MV-4-11 (cell line): ENCODE data around the gene MMP21.
A peak's percentile ranks its signal among the peaks of the same experiment; 100 is the strongest.

Source experiments
- DNase-seq: peaks from one replicate; lab custom pipeline; 2025; lab: John Stamatoyannopoulos, UW

Gene MMP21, protein sequence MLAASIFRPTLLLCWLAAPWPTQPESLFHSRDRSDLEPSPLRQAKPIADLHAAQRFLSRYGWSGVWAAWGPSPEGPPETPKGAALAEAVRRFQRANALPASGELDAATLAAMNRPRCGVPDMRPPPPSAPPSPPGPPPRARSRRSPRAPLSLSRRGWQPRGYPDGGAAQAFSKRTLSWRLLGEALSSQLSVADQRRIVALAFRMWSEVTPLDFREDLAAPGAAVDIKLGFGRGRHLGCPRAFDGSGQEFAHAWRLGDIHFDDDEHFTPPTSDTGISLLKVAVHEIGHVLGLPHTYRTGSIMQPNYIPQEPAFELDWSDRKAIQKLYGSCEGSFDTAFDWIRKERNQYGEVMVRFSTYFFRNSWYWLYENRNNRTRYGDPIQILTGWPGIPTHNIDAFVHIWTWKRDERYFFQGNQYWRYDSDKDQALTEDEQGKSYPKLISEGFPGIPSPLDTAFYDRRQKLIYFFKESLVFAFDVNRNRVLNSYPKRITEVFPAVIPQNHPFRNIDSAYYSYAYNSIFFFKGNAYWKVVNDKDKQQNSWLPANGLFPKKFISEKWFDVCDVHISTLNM

DNA sequence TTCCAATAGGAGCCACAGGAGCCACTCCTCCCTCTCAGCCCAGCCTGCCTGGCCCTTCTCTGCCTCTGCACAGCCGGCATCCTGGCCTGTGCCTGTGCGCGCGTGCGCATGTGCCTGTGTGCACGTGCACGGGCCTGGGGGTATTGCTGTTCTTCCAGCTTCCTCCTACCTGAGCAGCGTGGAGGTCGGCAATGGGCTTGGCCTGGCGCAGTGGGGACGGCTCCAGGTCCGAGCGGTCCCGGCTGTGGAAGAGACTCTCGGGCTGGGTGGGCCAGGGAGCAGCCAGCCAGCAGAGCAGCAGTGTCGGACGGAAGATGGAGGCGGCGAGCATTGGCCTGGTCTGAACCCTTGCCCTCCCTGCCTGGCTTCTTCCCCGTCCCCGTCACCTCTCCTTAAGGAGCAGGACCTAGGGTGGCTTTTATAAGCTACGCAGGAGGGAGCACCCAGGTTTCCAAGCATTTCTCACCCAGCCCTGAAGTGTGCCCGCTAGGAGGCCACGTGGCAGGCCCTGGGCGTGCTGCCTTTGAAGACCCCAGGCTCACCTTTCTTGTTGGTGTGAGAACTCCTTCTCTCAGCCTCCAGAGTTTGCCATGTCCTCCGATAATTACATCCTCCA, at the start of gene MMP21:
TSS of gene MMP21 (minus strand) at position 331 of the 616 bp plus-strand sequence. CDS start at position 331, 0 bp downstream.
- DNase-seq: no peak

DNA sequence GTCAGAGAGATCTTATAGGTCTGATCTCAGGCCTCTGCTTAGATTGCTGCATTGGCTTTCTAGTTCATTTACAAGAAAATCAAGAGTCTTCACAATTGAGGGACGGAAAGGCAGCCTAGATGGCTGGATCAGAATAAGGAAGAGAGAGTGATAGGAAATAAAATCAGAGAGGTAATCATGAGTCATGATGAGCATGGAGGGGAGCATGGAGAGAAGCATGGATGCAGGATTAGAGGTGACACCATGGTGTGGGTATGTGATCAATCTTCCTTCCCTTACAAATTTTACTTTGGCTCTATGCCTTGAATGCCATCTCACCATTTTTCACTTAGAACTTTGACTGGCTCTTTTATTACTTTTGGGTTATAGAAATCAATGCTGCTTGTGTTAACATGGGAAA, 49.1 kb upstream of the MMP21 start:
- DNase-seq: no peak

DNA sequence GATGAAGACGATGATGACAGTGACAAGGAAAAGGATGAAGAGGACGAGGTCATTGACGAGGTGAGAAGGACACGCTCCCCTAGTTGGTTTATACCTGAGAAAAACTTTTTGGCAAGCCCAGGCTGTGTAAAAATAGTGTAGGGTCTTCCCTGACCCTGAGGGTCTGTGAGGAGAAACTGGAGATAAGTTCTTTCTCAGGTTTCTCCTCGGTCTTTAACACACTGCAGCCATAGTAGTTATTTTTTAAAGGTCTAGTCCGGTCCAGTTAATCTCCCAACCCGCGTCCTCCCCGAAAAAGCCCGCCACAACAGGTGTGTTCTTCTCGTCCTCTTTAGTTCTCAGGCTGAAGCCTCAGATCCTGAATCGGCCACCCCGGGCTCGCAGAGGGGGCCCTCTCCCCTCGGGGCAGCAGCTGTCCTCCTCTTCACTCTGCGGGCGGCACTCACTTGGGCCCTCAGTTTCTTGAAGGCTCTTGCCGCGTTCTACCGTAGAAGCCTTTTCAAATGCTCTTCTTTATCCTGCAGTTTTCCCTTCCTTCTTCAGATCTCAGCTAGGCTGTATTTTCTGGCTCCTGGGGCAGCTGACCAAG, 48.1 kb upstream of the MMP21 start:
- no peak for DNase-seq

DNA sequence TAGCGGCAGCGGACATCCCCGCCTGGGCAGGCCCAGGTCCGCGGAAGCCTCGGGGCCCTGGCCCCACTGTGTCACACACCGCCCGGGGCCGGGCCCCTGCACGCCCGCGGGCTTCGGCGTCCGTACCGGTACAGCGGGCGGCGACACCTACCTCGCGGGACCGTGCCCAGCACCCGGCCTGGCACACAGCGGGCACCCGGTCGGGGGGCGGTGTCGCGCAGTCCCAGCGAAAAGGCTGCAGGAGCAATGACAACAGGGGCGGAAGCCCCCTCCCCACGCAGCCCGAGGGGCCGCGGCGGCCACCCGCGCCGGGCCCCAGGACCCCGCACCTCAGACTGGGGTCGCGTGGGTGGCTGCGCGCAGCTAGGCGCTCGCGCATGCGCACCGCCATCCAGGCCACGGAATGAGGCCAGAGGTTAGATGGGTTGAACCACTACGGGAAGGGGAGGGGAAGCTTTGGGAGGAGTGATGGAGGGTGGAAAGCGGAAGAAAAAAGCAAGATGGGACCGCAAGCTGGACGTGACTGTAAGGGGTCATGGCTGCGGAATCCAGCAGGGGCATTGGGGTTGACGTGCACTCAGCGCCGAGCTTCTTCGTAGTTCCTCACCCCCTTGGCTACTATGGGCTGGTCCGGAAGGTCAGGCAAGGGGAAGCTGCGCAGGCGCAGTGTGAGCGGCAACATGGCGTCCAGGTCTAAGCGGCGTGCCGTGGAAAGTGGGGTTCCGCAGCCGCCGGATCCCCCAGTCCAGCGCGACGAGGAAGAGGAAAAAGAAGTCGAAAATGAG, 47.4 kb upstream of the MMP21 start, which contains the start of the genes BCCIP and UROS:
TSS of gene BCCIP (plus strand) at position 669 of the 785 bp plus-strand sequence. CDS start at position 681, 12 bp downstream.
TSS of gene UROS (minus strand) at position 381 of the 785 bp plus-strand sequence. CDS start 6,759 bp downstream, outside the sequence.
- DNase-seq: peak; percentile 90

DNA sequence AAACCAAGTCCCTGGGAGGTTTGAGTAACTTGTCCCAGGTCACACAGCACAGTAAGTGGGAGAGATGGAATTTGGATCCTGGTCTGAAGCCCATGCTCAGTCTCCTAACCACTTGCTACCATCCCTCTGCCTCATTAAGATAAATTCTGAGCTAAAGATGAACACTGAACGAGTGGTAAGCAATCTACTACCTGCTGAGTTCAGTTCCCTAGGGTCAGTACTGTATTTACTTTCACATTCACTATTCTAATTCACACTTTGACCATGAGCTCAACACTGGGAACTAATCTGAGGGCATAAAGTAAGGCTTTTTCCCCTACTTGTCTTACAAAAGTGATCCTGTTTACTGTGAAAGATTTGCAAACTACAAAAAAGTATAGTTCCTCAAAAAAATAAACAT, 45.1 kb upstream of the MMP21 start:
- DNase-seq: no peak

DNA sequence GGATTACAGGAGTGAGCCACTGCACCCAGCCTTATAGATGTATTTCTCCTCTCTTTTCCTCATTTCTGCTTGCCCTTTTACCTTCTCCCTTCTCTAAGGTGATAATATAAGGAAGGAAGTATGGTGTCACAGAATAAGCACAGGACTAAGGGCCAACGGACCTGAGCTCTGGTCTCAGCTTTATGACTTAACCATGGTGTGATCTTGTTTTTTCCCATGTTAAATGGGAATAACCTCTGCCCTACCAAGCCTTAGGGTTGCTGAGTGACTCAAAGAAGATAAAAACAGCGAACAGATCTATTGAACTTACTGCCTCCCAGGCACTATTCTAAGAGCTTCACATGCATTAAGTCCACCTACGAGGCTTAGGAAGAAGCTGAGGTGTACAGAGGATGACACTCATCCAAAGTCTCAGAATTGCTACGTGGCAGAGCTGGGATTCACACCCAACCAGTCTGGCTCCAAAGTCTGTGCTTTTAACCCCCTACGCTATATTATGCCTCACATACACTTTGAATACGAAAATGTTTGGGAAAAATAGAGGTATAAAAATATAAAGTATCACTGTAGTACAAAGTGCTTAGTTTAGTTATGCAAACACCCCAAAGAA, 41.8 kb upstream of the MMP21 start:
- no peak for DNase-seq

DNA sequence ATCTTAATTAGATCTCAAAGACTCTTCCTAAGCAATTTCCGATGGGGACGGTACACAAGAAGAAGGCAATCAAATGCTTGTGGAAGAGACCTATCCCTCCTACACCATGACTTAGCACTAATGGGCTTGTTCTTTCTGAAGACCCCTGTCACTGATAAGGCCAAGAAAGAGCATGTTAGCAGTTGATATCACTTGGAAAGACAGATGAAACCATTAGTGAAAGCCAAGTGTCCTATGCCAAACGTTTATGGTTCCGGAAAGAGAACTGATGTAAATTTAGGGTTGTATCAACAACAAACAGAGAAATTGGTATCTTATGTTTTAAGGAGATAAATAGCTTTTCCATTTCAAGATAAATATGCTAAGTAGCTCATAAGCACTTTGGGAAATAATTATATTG, 40.9 kb upstream of the MMP21 start:
- DNase-seq: no peak

DNA sequence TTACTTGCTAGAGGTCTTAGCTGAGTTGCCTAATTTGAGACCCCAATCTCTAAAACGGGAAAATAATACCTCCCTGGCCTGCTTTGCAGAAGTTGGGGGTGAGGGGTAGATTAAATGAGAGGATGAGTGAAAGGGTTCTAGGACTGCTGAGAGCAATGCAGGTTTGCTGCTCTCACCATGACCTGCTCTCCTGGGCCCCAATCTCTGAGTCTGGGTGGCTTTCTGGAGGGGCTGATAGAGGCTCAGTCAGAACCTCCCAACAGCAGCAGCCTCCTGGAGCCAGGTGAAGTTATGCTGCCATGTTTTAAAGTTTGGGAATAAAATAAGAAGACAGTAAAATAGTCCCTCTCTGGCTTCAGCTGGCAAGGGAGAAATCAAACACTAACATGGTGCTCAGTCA, 40.1 kb upstream of the MMP21 start:
- no peak for DNase-seq

DNA sequence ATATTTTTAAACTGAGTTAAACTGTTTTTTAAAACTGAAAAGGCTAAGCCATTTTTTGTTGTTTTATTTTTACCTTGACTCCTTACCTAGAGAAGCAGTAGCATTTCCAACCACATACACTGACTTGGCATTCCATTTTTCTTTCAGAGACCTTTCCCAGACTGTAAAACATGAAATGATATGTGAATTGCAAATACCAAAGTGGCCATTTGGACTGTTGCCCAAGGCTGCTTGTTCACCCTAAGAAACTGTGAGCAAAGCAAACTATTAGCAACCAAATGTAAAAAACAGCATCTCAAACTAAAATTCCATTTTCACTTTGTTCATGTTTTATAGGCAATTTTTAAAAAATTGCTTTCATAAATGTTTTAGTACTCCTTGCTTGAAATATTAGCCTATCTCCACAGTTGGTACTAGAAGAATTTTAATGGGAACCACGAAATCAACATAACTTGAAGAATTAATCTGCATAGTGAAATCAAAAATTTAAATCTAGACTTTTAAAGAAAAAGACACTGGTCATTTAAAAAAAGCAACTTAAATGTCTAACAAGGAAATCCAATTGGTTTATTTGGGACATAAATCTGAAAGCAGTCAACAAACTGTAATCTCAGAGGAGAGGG, 36.6 kb upstream of the MMP21 start:
- DNase-seq: no peak

DNA sequence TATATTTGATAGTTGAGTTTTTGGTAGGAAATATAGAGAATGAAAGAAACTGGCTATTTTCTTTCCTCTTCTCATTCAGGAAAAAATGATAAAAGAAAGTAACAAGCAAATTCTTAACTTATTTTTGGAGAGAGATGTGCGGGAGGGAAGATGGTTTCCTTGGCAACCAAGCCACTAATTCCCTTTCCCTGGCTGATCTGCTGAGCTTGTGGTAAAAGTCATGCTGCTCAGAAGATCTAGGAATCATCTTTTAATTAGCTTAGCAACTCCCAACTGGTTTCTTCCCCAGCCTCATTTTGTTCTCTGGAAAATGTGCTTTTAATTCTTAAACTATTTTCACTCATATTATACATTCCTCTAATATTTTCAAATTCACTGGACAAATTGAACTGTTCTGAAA, 35.6 kb upstream of the MMP21 start:
- DNase-seq: no peak

DNA sequence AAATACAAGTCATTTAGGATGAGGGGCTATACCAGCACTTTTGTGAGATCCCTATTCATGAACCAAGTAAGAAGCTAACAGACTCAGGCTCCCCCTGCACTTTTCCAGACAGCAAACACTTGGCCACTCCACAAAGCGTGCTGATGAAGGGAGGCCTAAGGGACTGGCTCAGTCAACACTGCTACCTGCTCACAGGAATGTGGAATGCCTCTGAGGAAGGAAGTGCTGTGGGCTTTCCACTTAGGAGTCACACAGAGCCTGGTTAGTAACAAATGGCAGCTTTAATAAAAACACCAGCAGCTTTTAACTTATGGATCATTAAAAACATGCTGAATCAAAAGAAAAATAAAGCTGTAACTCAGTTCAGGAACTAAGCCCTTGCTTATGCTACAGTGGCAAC, 32.4 kb upstream of the MMP21 start:
- no peak for DNase-seq

DNA sequence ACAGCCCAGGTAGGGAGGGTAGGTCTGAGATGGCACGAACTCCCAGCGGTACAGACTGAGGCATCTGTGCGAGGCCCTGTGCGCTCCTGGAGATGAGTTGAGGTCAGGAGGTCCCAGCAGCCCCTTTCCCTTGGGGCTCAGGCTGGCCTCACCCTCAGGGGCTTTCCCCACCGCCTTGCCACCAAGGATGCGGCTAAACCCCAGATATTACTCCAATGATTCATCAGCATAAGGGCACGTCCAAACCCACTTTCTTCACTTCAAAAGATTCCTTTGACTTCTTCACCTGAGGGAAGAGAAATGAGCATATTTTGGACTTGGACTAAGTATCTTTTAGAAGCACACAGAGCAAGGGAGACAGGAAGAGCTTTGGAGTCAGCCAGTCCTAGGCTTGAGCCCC, 27.1 kb upstream of the MMP21 start:
- no peak for DNase-seq

DNA sequence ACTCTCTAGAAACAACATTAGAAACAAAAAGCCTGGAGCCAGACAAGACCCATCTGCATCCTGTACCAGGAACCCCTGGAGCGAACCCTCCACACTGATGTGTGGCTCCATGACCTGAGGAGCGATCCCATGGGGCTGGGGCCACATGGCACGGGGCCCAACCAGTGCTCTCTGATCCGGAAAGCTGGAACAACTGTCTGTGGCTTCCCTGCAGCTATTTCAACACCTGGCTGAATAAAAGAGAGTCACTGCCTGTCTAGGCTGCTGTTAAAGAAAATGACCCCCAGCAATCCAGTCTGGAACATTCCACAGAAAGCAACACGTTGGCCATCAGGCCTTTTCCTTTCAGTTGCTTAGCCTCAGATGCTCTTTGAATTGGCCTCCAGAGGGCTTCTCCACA, 26.5 kb upstream of the MMP21 start:
- DNase-seq: no peak

DNA sequence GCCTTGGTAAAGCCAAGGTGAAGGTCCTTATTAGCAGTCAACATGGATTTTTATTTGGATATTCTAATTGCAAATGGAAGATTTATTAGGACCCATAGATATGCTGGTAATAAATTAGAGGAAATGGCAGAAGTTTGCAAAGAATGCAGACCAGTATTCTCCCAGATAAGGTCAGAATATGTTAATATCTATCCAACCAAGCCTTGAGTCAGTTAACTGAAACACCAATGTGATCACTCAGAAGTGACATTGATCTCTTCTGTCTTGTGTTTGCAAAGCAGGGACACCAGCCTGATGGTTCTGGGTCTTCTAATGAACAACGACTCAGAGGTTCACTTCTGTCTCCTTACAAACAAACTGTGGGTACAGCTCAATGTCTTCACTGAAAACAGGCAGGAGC, 26.0 kb upstream of the MMP21 start:
- no peak for DNase-seq

DNA sequence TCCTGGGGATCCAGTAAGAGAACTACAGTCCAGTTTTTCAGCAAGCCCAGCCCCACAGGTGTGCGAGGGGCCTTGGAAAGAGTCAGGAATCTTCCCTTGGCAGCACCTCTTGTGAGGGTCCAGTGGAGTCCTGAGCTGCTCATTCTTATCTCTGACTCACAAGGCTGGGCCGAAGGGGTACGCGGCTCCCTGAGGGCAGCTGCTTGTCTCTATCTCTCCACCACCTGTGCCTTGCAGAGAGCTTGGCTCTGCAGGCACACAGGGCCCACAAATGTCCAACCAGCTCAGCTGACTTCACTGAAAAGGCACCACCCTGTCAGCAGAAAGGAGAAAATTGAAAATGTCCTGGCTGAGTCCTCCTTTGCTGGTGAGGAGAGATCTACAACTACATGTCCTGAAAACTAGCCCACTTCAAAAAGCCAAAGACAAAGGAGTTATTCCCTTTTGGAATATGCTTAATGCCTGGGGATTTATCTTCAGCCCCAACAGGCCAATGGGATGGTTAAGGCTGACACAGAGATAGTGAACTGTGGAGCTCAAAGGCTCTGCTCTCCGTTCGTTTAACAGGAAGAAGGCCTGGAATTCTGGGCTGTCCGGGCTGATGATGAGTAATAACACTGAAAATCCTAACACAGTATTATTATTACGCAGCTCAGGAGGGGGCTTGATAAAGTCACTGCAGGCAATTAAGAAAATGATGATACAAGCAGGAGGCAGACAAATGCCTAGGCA, 24.0 kb upstream of the MMP21 start:
- DNase-seq: no peak

DNA sequence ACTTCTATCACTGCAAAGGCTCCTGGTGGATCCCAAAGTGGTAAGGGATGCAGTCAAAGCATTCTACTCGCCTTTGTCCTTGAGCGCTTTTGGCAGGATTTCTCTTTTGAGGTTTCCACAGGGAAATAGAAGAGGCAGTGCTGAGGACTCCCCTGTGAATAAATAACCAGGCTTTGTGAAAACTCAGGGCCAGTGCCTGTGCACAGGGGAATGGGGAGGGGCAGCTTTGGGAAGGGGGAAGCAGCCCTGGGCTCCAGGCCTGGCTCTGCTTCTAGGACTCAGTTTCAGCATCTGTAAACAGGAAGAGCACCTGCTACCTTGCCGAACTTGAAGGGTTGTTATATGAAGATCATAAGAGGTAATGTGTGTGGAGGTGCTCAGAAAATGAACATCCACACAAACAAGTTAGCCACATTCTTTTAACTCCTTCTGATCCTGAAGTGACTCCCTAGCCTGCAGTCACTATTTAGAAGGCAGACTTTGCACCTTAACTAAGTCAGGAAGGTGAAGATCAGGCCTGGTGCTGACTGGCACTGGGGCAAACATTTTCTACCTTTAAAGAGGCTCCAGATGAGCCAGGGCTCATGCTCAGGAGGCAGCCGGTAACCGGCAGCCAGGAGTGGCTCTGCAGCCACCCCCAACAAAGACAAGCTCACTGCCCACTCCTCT, 22.5 kb upstream of the MMP21 start:
- DNase-seq: no peak

DNA sequence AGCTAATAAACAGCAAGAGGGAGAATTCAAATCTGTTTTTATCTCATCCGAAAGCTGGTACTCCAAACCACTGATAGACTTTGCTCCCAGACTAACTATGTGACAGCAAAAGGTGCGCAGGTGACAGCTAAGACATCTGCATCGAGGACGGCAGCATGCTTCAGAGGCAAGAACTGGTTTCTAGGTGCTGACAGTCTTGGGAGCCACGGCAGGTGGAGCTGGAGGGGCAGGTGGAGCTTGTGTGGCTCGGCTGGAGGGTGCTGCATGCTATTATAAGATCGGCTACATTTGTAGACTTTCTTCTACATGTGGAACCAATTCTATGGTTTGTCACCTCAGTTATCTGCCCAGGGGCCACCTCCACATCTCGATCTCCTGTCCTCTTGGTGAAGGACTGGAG, 21.8 kb upstream of the MMP21 start:
- no peak for DNase-seq

DNA sequence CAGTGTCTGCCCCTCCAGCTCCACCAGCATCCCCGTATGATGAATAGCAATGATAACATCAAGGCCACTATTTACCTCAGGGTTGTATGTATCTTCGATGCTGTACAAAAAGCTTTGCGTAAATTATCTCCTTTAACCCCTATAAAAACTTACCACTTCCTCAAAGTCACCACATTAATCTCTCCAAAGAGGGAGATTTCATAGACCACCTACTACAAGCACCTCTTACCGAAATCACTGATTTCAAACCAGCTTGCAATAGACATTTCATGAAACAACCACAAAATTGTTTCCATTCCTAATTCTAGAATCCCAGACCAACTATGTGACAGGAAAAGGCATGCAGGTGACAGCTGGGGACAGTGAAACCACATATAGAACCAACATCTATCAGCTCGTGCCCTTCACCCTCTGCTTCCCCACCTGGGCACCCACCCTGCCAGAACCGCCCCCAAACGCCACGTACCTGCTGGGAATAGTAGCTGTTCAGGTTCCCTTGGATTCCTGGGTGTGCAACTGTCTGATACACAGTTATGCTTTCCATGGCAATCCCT, 20.1 kb upstream of the MMP21 start:
- DNase-seq: no peak

DNA sequence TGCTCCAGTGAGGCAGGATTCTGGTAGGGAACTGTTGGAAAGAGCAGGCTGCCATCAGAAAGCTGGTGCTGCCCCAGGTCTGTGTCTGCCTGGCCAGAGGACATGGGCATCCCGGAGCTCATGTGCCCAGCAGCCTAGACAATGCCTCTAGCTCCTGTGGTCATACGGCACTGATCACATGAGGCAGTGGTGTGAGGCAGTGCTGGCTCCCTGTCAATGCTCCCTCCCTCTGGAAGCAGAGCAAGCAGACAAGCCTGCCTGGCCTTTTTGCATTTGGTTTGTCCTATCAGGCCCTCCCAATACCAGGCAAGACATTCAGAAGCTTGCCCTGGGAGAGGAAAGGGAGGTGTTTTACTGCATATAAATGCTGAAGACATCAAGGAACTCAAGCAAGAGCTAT, 19.5 kb upstream of the MMP21 start:
- DNase-seq: no peak
